ENCODE data around the gene ORC6.
A peak's percentile ranks its signal among the peaks of the same experiment; 100 is the strongest.

The ORC6 gene

DNA sequence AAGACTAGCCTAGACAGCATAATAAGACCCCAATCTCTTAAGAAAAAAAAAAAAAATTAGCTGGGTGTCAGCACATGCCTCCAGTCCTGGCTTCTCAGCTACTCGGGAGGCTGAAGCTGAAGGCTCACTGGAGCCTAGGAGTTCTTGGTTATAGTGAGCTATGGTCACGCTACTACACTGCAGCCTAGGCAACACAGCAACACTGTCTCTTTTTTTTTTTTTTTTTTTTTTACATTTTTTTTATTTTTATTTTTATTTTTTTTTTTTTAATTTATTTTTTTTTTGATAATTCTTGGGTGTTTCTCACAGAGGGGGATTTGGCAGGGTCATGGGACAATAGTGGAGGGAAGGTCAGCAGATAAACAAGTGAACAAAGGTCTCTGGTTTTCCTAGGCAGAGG, 4.1 kb downstream of the ORC6 start:
- ChIA-PET CTCF (interaction anchor here (0.6 to 0.8 kb wide), 3 partner anchors 20 to 329 kb away, joined by 3 to 4 read pairs (median 3); no protein-coding TSS in a partner anchor), POLR2A (no interaction called here)
- H3K9me3 ChIP-seq (ENCODE audit: control insufficient read depth, insufficient read depth, low read depth, low read length): no peaks in the 10 kb centered on the region
- H3K27ac ChIP-seq (ENCODE audit: extremely low read depth, low read depth, low read length): no peak overlapping the region
- peaks cover 3% of the 10 kb centered on the region; the same call in 1 of the 2 replicates for H3K4me1 ChIP-seq (ENCODE audit: control insufficient read depth, insufficient read depth, low read length)
- no peak overlapping the region for H3K4me3 ChIP-seq (ENCODE audit: low read depth, low read length)
- TF ChIP-seq ZNF184 (tag by site-specific recombination; IDR thresholded peaks at IDR 0.05) (no peak), ZNF362 (tag by site-specific recombination; IDR thresholded peaks at IDR 0.05) (0 out of 2 replicates have a peak, but pooled peaks have one; percentile 62)
- H3K36me3 ChIP-seq (ENCODE audit: control insufficient read depth in 2 of 2, insufficient read depth in 1 of 2, low read length in 2 of 2): peaks cover 36 to 71% of the 10 kb centered on the region in 2 experiments

DNA sequence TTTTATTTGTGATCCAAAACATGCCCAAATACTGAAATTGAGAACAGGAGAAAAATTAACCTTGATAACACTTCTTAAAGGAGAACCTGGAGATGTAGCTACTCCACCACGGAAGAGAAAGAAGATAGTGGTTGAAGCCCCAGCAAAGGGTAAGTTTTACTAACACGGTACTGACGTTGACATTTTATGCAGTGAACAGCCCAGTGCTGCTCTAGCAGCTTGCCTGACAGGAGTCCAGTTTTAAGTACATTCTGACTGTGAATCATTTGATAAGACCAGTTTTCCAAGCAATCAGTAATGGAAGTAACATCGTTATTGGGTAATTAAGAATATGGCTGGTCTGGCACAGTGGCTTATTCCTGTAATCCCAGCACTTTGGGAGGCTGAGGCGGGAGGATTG, 6.5 kb downstream of the ORC6 start:
- Histone ChIP-seq H3K36me3 (ENCODE audit: control insufficient read depth in 2 of 2, insufficient read depth in 1 of 2, low read length in 2 of 2) (peaks cover 40 to 81% of the 10 kb centered on the region in 2 experiments), H3K4me3 (ENCODE audit: low read depth, low read length) (no peak overlapping the region), H3K4me1 (ENCODE audit: control insufficient read depth, insufficient read depth, low read length) (peaks cover 3% of the 10 kb centered on the region; the same call in 1 of the 2 replicates), H3K9me3 (ENCODE audit: control insufficient read depth, insufficient read depth, low read depth, low read length) (no peaks in the 10 kb centered on the region), H3K27ac (ENCODE audit: extremely low read depth, low read depth, low read length) (no peak overlapping the region)
- ChIA-PET CTCF (interaction anchor here (1.2 kb wide), 1 partner anchor 22 kb away, joined by 3 read pairs; no protein-coding TSS in a partner anchor), POLR2A (interaction anchor here (0.6 to 0.8 kb wide), 2 partner anchors 51 to 88 kb away, joined by 3 to 6 read pairs; no protein-coding TSS in a partner anchor)
- TF ChIP-seq AEBP2 (tag by site-specific recombination; IDR thresholded peaks at IDR 0.05; ENCODE audit: borderline replicate concordance): no peak
- no peak for TF ChIP-seq ZNF354C (tag by site-specific recombination; IDR thresholded peaks at IDR 0.05; ENCODE audit: borderline replicate concordance, low read depth)
- TF ChIP-seq MEIS1 (CRISPR knock-in tag; IDR thresholded peaks at IDR 0.05; ENCODE audit: borderline replicate concordance): no peak
- TF ChIP-seq ZNF501 (tag by site-specific recombination; IDR thresholded peaks at IDR 0.05): no peak
- TF ChIP-seq ZBTB26 (tag by site-specific recombination; optimal IDR thresholded peaks at IDR 0.05): no peak
- no peak for TF ChIP-seq KLF7 (tag by site-specific recombination; IDR thresholded peaks at IDR 0.05; ENCODE audit: borderline replicate concordance)

- CTCF ChIA-PET: interaction anchor here (0.7 to 0.9 kb wide), 2 partner anchors 104 to 612 kb away, joined by 3 read pairs; no protein-coding TSS in a partner anchor
- POLR2A ChIA-PET: interaction anchor here (0.8 kb wide), 1 partner anchor 50 kb away, joined by 3 read pairs; no protein-coding TSS in a partner anchor
- no peak overlapping the region for H3K27ac ChIP-seq (ENCODE audit: extremely low read depth, low read depth, low read length)
- H3K4me1 ChIP-seq (ENCODE audit: control insufficient read depth, insufficient read depth, low read length): no peaks in the 10 kb centered on the region
- H3K4me3 ChIP-seq (ENCODE audit: low read depth, low read length): no peak overlapping the region
- H3K9me3 ChIP-seq (ENCODE audit: control insufficient read depth, insufficient read depth, low read depth, low read length): no peaks in the 10 kb centered on the region
- H3K36me3 ChIP-seq (ENCODE audit: control insufficient read depth in 2 of 2, insufficient read depth in 1 of 2, low read length in 2 of 2): peaks cover 36 to 74% of the 10 kb centered on the region in 2 experiments
- TF ChIP-seq ZNF701 (tag by site-specific recombination; IDR thresholded peaks at IDR 0.05) (no peak), ZNF175 (tag by site-specific recombination; IDR thresholded peaks at IDR 0.05) (no peak), ZNF19 (tag by site-specific recombination; IDR thresholded peaks at IDR 0.05; ENCODE audit: low read depth) (no peak), ZNF664 (tag by site-specific recombination; IDR thresholded peaks at IDR 0.05) (no peak), ZNF416 (tag by site-specific recombination; IDR thresholded peaks at IDR 0.05) (no peak), HOXD13 (CRISPR knock-in tag; IDR thresholded peaks at IDR 0.05; ENCODE audit: borderline replicate concordance) (no peak), ZNF16 (tag by site-specific recombination; IDR thresholded peaks at IDR 0.05; ENCODE audit: low read depth) (no peak), ZNF2 (tag by site-specific recombination; IDR thresholded peaks at IDR 0.05) (no peak), ZBTB7A (tag by site-specific recombination; IDR thresholded peaks at IDR 0.05; ENCODE audit: low read depth) (no peak), ZNF449 (tag by site-specific recombination; IDR thresholded peaks at IDR 0.05) (no peak), ZFP69B (tag by site-specific recombination; IDR thresholded peaks at IDR 0.05) (no peak), ZNF530 (tag by site-specific recombination; IDR thresholded peaks at IDR 0.05; ENCODE audit: low read depth) (no peak), ZNF140 (tag by site-specific recombination; IDR thresholded peaks at IDR 0.05) (no peak)
- TF ChIP-seq, protein P1, sequence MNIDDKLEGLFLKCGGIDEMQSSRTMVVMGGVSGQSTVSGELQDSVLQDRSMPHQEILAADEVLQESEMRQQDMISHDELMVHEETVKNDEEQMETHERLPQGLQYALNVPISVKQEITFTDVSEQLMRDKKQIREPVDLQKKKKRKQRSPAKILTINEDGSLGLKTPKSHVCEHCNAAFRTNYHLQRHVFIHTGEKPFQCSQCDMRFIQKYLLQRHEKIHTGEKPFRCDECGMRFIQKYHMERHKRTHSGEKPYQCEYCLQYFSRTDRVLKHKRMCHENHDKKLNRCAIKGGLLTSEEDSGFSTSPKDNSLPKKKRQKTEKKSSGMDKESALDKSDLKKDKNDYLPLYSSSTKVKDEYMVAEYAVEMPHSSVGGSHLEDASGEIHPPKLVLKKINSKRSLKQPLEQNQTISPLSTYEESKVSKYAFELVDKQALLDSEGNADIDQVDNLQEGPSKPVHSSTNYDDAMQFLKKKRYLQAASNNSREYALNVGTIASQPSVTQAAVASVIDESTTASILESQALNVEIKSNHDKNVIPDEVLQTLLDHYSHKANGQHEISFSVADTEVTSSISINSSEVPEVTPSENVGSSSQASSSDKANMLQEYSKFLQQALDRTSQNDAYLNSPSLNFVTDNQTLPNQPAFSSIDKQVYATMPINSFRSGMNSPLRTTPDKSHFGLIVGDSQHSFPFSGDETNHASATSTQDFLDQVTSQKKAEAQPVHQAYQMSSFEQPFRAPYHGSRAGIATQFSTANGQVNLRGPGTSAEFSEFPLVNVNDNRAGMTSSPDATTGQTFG (tag by site-specific recombination; IDR thresholded peaks at IDR 0.05; ENCODE audit: borderline replicate concordance): no peak
These were observed 7.5 kb downstream of the ORC6 start for GRCh38 chr16:46696957-46697356.

Measured in HEK293 (cell line).